Activated T-cell treated with anti-CD3 and anti-CD28 coated beads, Interleukin-2, amount 50 U/mL, for 1 hour (primary cell): ENCODE data around the gene LRFN2.

Source experiments
- DNase-seq: peaks from one replicate; pipeline ENCODE4 v3.0.0-alpha.2; 2020

Gene LRFN2

GRCh38 chr6:40469323-40469722 is 117.8 kb downstream of the LRFN2 start:
- DNase-seq, result no peak

- DNase-seq, result no peak
Measured at GRCh38 chr6:40466986-40467539, 120.1 kb downstream of the LRFN2 start.

- DNase-seq, result no peak
Measured at GRCh38 chr6:40461643-40462042, 125.5 kb downstream of the LRFN2 start.

- no peak for DNase-seq
Measured at GRCh38 chr6:40460380-40460779, 126.8 kb downstream of the LRFN2 start.

GRCh38 chr6:40457261-40457660 is 129.9 kb downstream of the LRFN2 start:
- no peak for DNase-seq

- DNase-seq, result no peak
Measured at GRCh38 chr6:40456390-40457013, 130.7 kb downstream of the LRFN2 start.

- no peak for DNase-seq
Measured at GRCh38 chr6:40455686-40456389, 131.3 kb downstream of the LRFN2 start.

GRCh38 chr6:40450483-40450882 is 136.7 kb downstream of the LRFN2 start:
- no peak for DNase-seq

- DNase-seq, result no peak
Measured at GRCh38 chr6:40444811-40445210, 142.4 kb downstream of the LRFN2 start.

- DNase-seq, result no peak
Measured at GRCh38 chr6:40444312-40444711, 142.9 kb downstream of the LRFN2 start.

- no peak for DNase-seq
Measured at GRCh38 chr6:40443842-40444241, 143.3 kb downstream of the LRFN2 start.

- DNase-seq, result no peak
Measured at GRCh38 chr6:40442591-40442990, 144.6 kb downstream of the LRFN2 start.

GRCh38 chr6:40441150-40441549 is 146.0 kb downstream of the LRFN2 start:
- no peak for DNase-seq

GRCh38 chr6:40440053-40440452 is 147.1 kb downstream of the LRFN2 start:
- no peak for DNase-seq

GRCh38 chr6:40439026-40439800 is 148.0 kb downstream of the LRFN2 start:
- DNase-seq, result no peak

- no peak for DNase-seq
Measured at GRCh38 chr6:40438246-40438887, 148.8 kb downstream of the LRFN2 start.

- no peak for DNase-seq
Measured at GRCh38 chr6:40437631-40438030, 149.5 kb downstream of the LRFN2 start.

- no peak for DNase-seq
Measured at GRCh38 chr6:40436685-40437604, 150.2 kb downstream of the LRFN2 start.

GRCh38 chr6:40432982-40433381 is 154.2 kb downstream of the LRFN2 start:
- DNase-seq, result no peak

- no peak for DNase-seq
Measured at GRCh38 chr6:40431706-40432105, 155.5 kb downstream of the LRFN2 start.

- DNase-seq, result no peak
Measured at GRCh38 chr6:40427196-40427595, 160.0 kb downstream of the LRFN2 start.
